ENCODE data around the gene HOXD13. TPM values are rescaled to one million over a fixed set of nuclear protein-coding genes. Genes with fewer than 3 reads are reported as not detected.

Gene HOXD13
- total and polyA plus RNA-seq, 2 of the 8 experiments (the other 6 are each of a cell fraction or from before 2014, with no cell fraction given) = not detected

- DNase-seq (ENCODE audit: low read depth in 1 of 2, low spot score in 2 of 2) (peak in 1 of 2 experiments; percentile 57), FAIRE-seq (no peak)
- CTCF ChIA-PET (ENCODE audit: partially characterized antibody) = interaction anchor here (0.9 to 3.7 kb wide), 7 partner anchors 7 to 1072 kb away, joined by 3 to 26 read pairs (median 5); no protein-coding TSS in a partner anchor
- Histone ChIP-seq H3K4me2 (ENCODE audit: insufficient read depth in 1 of 2, low read depth in 2 of 2, low read length in 2 of 2) (peak overlapping the region; percentile 30 to 52; a peak in 2 of 4 replicates), H3K4me3 (ENCODE audit: extremely low read depth in 1 of 4, insufficient read depth in 2 of 4, low read depth in 3 of 4, low read length in 4 of 4) (no peak overlapping the region; a peak in 1 of 8 replicates), H2BK12ac (ENCODE audit: low read depth, low read length) (no peak overlapping the region), H3K36me3 (ENCODE audit: control insufficient read depth in 2 of 4, insufficient read depth in 4 of 4, low read length in 3 of 4) (peaks cover 0 to 6% (median 0%) of the 10 kb centered on the region in 4 experiments; a peak in 1 of 8 replicates), H3K18ac (ENCODE audit: extremely low read depth, low read length) (no peak overlapping the region), H2AFZ (ENCODE audit: low read length) (no peak overlapping the region), H2BK120ac (replicated peaks; ENCODE audit: low read depth, low read length) (no peak overlapping the region), H2AK5ac (ENCODE audit: low read depth, low read length) (no peak overlapping the region), H3K9me3 (ENCODE audit: insufficient read depth in 2 of 2, low read depth in 1 of 2, low read length in 1 of 2) (no peaks in the 10 kb centered on the region; a peak in 1 of 4 replicates), H2BK15ac (ENCODE audit: low read length) (no peak overlapping the region), H3K56ac (replicated peaks; ENCODE audit: insufficient read length, low read depth, low read length) (no peak overlapping the region), H4K20me1 (replicated peaks in 1 of 2; ENCODE audit: control insufficient read depth in 1 of 2, insufficient read depth in 2 of 2, low read length in 2 of 2) (peaks cover 6 to 12% of the 10 kb centered on the region in 2 experiments), H4K8ac (ENCODE audit: extremely low read depth, insufficient read depth, low read length) (no peak overlapping the region), H3K4me1 (replicated peaks in 1 of 4; ENCODE audit: control insufficient read depth in 3 of 4, insufficient read depth in 4 of 4, low read length in 3 of 4) (peaks cover 3 to 16% (median 7%) of the 10 kb centered on the region in 4 experiments; a peak in 6 of 7 replicates), H3K14ac (ENCODE audit: insufficient read length) (no peak overlapping the region), H3K79me1 (ENCODE audit: low read depth, low read length) (no peaks in the 10 kb centered on the region), H3K27ac (ENCODE audit: low read depth, low read length) (no peak overlapping the region), H3K23ac (ENCODE audit: insufficient read length) (no peak overlapping the region), H3K9ac (replicated peaks in 1 of 4; ENCODE audit: extremely low read depth in 1 of 4, low read depth in 3 of 4, low read length in 3 of 4) (no peak overlapping the region), H2BK20ac (ENCODE audit: low read length) (no peak overlapping the region), H4K91ac (replicated peaks; ENCODE audit: insufficient read length, low read length) (no peak overlapping the region), H3K23me2 (ENCODE audit: low read depth, low read length) (peaks cover 6% of the 10 kb centered on the region; the same call in 1 of the 2 replicates), H3K4ac (replicated peaks; ENCODE audit: insufficient read length, low read depth, low read length) (no peak overlapping the region), H4K5ac (ENCODE audit: insufficient read length, low read depth, low read length) (no peak overlapping the region), H2BK5ac (ENCODE audit: low read depth, low read length) (no peak overlapping the region), H3K79me2 (ENCODE audit: control insufficient read depth in 1 of 2, insufficient read depth in 2 of 2, low read length in 2 of 2) (no peaks in the 10 kb centered on the region), H3K27me3 (replicated peaks in 1 of 4; ENCODE audit: control insufficient read depth in 3 of 4, extremely low read depth in 1 of 4, insufficient read depth in 3 of 4, low read length in 3 of 4) (peaks cover 85 to 98% (median 92%) of the 10 kb centered on the region in 4 experiments)
- POLR2A ChIA-PET (ENCODE audit: partially characterized antibody) = no interaction called here
- 18% methylated on average over 15 of the region's 15 CpGs; no CpG with 5 or more reads in 1 of the 2 experiments for WGBS, 2 experiments (ENCODE audit: extremely low coverage in 1 of 2, insufficient coverage in 1 of 2, insufficient read length in 1 of 2, insufficient replicate concordance in 2 of 2, low coverage in 1 of 2, low lambda C conversion rate in 2 of 2, missing lambda C conversion rate in 1 of 2)
- TF ChIP-seq NANOG (IDR thresholded peaks at IDR 0.05; ENCODE audit: insufficient read depth, low read depth, low read length, poor library complexity, severe bottlenecking) = no peak
- no peak for TF ChIP-seq ZNF274 (IDR thresholded peaks at IDR 0.05; ENCODE audit: borderline replicate concordance, extremely low read depth, low read length)
- no peak for TF ChIP-seq POLR2A (IDR thresholded peaks at IDR 0.05; ENCODE audit: control extremely low read depth in 1 of 2, low read depth in 2 of 2, low read length in 2 of 2)
- no peak for TF ChIP-seq RFX5 (IDR thresholded peaks at IDR 0.05; ENCODE audit: borderline replicate concordance, low read depth, low read length)
- peak; percentile 34; the same call in 1 of the 2 replicates for TF ChIP-seq SUZ12 (IDR thresholded peaks at IDR 0.05; ENCODE audit: low read length)
- no peak for TF ChIP-seq ATF2 (IDR thresholded peaks at IDR 0.05; ENCODE audit: low read length)
- no peak for TF ChIP-seq CTCF (IDR thresholded peaks at IDR 0.05; ENCODE audit: control extremely low read depth in 1 of 3, insufficient read depth in 1 of 3, low read depth in 1 of 3, low read length in 3 of 3)
- TF ChIP-seq EZH2 (IDR thresholded peaks at IDR 0.05; ENCODE audit: low read depth, low read length, severe bottlenecking) = peak; percentile 50
- no peak for TF ChIP-seq CBX5 (IDR thresholded peaks at IDR 0.05; ENCODE audit: low read depth, low read length)
Measured at GRCh38 chr2:176075481-176075880, 17.0 kb upstream of the HOXD13 start.

All from H1 (cell line).